Neural cell (in vitro differentiated cells): ENCODE measurements around the gene SECISBP2. TPM values are rescaled to one million over a fixed set of nuclear protein-coding genes. Genes with fewer than 3 reads are reported as not detected.

Experiments used
- H2AFZ ChIP-seq: fragments of 200-600, 300-800 bp; sonication (generic), shearing (Covaris generic); 2 replicates; pipeline ENCODE4 v1.6.0; 2014; ENCODE audit warnings: low read depth, mild to moderate bottlenecking, antibody characterized with exemption, low read length, moderate library complexity
- H3F3A ChIP-seq: fragments of 200-600 bp; shearing (Covaris generic); 2 replicates; pipeline ENCODE4 v1.6.1; 2016; ENCODE audit warnings: mild to moderate bottlenecking, moderate library complexity, mixed read lengths, antibody characterized with exemption, low read length; ENCODE audit not compliant: insufficient read depth, poor library complexity, severe bottlenecking
- H3K27ac ChIP-seq: fragments of 200-600, 300-800 bp; sonication (generic), shearing (Covaris generic); 2 replicates; pipeline ENCODE4 v1.5.1; 2014; ENCODE audit warnings: mild to moderate bottlenecking, low read length, moderate library complexity
- H3K27me3 ChIP-seq: fragments of 300-800, 200-600 bp; sonication (generic), shearing (Covaris generic); 2 replicates; pipeline ENCODE4 v1.6.0; 2014; ENCODE audit warnings: mild to moderate bottlenecking, low read depth, low read length, moderate library complexity; ENCODE audit not compliant: insufficient read depth
- H3K36me3 ChIP-seq: fragments of 300-800, 200-600 bp; sonication (generic), shearing (Covaris generic); 2 replicates; pipeline ENCODE4 v1.5.1; 2014; ENCODE audit warnings: mild to moderate bottlenecking, antibody characterized with exemption, low read length, moderate library complexity; ENCODE audit not compliant: insufficient read depth
- H3K4me2 ChIP-seq: fragments of 300-800, 200-600 bp; sonication (generic), shearing (Covaris generic); 2 replicates; pipeline ENCODE4 v1.6.0; 2014; ENCODE audit warnings: mild to moderate bottlenecking, low read length
- H3K4me3 ChIP-seq: fragments of 300-800, 200-600 bp; sonication (generic), shearing (Covaris generic); 2 replicates; pipeline ENCODE4 v1.5.1; 2014; ENCODE audit warnings: mild to moderate bottlenecking, low read length, moderate library complexity
- H3K79me2 ChIP-seq: fragments of 200-600 bp; shearing (Covaris generic); replicated peaks from 2 replicates; pipeline ENCODE4 v1.6.0; 2014; ENCODE audit warnings: mild to moderate bottlenecking, low read length, moderate library complexity; ENCODE audit not compliant: insufficient read depth
- H3K9ac ChIP-seq: fragments of 300-800, 200-600 bp; sonication (generic), shearing (Covaris generic); 2 replicates; pipeline ENCODE4 v1.6.1; 2016; ENCODE audit warnings: mild to moderate bottlenecking, low read length, mixed read lengths
- H3K9me2 ChIP-seq: fragments of 200-600 bp; shearing (Covaris generic); 2 replicates; pipeline ENCODE4 v1.6.1; 2016; ENCODE audit warnings: mild to moderate bottlenecking, low read length, mixed read lengths; ENCODE audit not compliant: insufficient read depth
- H3K9me3 ChIP-seq: fragments of 200-600, 300-800 bp; sonication (generic), shearing (Covaris generic); 2 replicates; pipeline ENCODE4 v1.6.1; 2016; ENCODE audit warnings: mild to moderate bottlenecking, mixed run types, low read length, moderate library complexity, mixed read lengths
- H4K20me1 ChIP-seq: fragments of 200-600 bp; shearing (Covaris generic); 2 replicates; pipeline ENCODE4 v1.6.1; 2016; ENCODE audit warnings: mild to moderate bottlenecking, mixed run types; ENCODE audit not compliant: insufficient read depth
- CTCF ChIP-seq: fragments of 450-650 bp; IDR thresholded peaks from 2 replicates; pipeline ENCODE4 v1.5.1; 2014; ENCODE audit warnings: antibody characterized with exemption, mild to moderate bottlenecking, moderate library complexity; ENCODE audit not compliant: poor library complexity, severe bottlenecking
- EP300 ChIP-seq: fragments of 450-650 bp; conservative IDR thresholded peaks from 2 replicates; pipeline ENCODE4 v1.6.1; 2014; ENCODE audit warnings: antibody characterized with exemption, mild to moderate bottlenecking, moderate library complexity; ENCODE audit not compliant: poor library complexity, severe bottlenecking
- EZH2 ChIP-seq: fragments of 200-600, 300-800 bp; shearing (Covaris generic), sonication (generic); IDR thresholded peaks from 2 replicates; pipeline ENCODE4 v1.6.1; 2014; ENCODE audit warnings: antibody characterized with exemption, low read length, borderline replicate concordance, mild to moderate bottlenecking; ENCODE audit not compliant: insufficient read depth, poor library complexity, severe bottlenecking
- MXI1 ChIP-seq: fragments of 450-650 bp; conservative IDR thresholded peaks from 2 replicates; pipeline ENCODE4 v1.6.1; 2014; ENCODE audit warnings: antibody characterized with exemption, mild to moderate bottlenecking; ENCODE audit not compliant: poor library complexity, severe bottlenecking
- POLR2AphosphoS5 ChIP-seq: IDR thresholded peaks from 2 replicates; pipeline ENCODE4 v1.6.1; 2012
- RAD21 ChIP-seq: fragments of 450-650 bp; conservative IDR thresholded peaks from 2 replicates; pipeline ENCODE4 v1.6.1; 2014; ENCODE audit warnings: antibody characterized with exemption, mild to moderate bottlenecking, moderate library complexity
- REST ChIP-seq: IDR thresholded peaks from 2 replicates; pipeline ENCODE4 v1.6.1; 2012; ENCODE audit warnings: borderline replicate concordance
- SMC3 ChIP-seq: fragments of 450-650 bp; conservative IDR thresholded peaks from 2 replicates; pipeline ENCODE4 v1.6.1; 2014; ENCODE audit warnings: antibody characterized with exemption, mild to moderate bottlenecking, moderate library complexity; ENCODE audit not compliant: poor library complexity
- TAF1 ChIP-seq: IDR thresholded peaks from 2 replicates; pipeline ENCODE4 v1.6.1; 2012; ENCODE audit warnings: low read depth
- polyA minus RNA-seq: library from RNA; depleted of rRNA, polyadenylated mRNA; stranded (reverse); fragments of >200 nt; gene quantifications from 2 replicates; pipeline ENCODE4 v1.2.3, GENCODE V29; 2014
- polyA plus RNA-seq: library from polyadenylated mRNA; depleted of rRNA; stranded (reverse); fragments of >200 nt; gene quantifications from 2 replicates; pipeline ENCODE4 v1.2.3, GENCODE V29; 2014

The SECISBP2 gene
- polyA plus RNA-seq (116 and 121 TPM in 2 replicates), polyA minus RNA-seq (125 and 141 TPM in 2 replicates)

GRCh38 chr9:89318123-89319014, at the start of gene SECISBP2:
Gene SECISBP2 (plus strand): TSS chr9:89318500. CDS start chr9:89318577, 77 bp downstream.
- Histone ChIP-seq H3K36me3 (peaks cover 9% of the 10 kb centered on the region), H3K27ac (peak within 1 kb of the TSS; percentile 93), H4K20me1 (no peaks in the 10 kb centered on the region), H3K79me2 (peaks cover 80% of the 10 kb centered on the region), H3K9me2 (no peaks in the 10 kb centered on the region), H3K4me3 (peak within 1 kb of the TSS; percentile 79), H3K4me2 (peak within 1 kb of the TSS; percentile 95), H3K9me3 (no peaks in the 10 kb centered on the region), H3F3A (no peaks in the 10 kb centered on the region), H3K27me3 (no peaks in the 10 kb centered on the region), H3K9ac (peak within 1 kb of the TSS; percentile 95), H2AFZ (peak within 1 kb of the TSS; percentile 66)
- TF ChIP-seq EZH2 (no peak), MXI1 (peak; percentile 99), CTCF (peak; percentile 94), TAF1 (peak; percentile 72), REST (peak; percentile 86), SMC3 (peak; percentile 82), RAD21 (peak; percentile 75), POLR2AphosphoS5 (peak; percentile 94), EP300 (peak; percentile 91)

GRCh38 chr9:89273528-89274279, 44.6 kb upstream of the SECISBP2 start:
- Histone ChIP-seq H3K9ac (no peak overlapping the region), H4K20me1 (no peaks in the 10 kb centered on the region), H3K27me3 (no peaks in the 10 kb centered on the region), H2AFZ (no peak overlapping the region), H3K4me3 (no peak overlapping the region), H3F3A (no peaks in the 10 kb centered on the region), H3K79me2 (no peaks in the 10 kb centered on the region), H3K9me2 (no peaks in the 10 kb centered on the region), H3K36me3 (no peaks in the 10 kb centered on the region), H3K27ac (no peak overlapping the region), H3K4me2 (no peak overlapping the region), H3K9me3 (peaks cover 9% of the 10 kb centered on the region)
- no peak for TF ChIP-seq TAF1
- TF ChIP-seq EZH2 = no peak
- TF ChIP-seq SMC3 = no peak
- no peak for TF ChIP-seq CTCF
- no peak for TF ChIP-seq EP300
- no peak for TF ChIP-seq REST
- TF ChIP-seq RAD21 = no peak
- TF ChIP-seq POLR2AphosphoS5 = no peak
- no peak for TF ChIP-seq MXI1
